GM19372 (cell line): Measurements from ENCODE around the gene RASA3.
A peak's percentile ranks its signal among the peaks of the same experiment; 100 is the strongest.

Experiments
- ATAC-seq: cut with Tn5 transposase; IDR thresholded peaks from one replicate; pipeline ENCODE4 v1.9.1; 2021; ENCODE audit warnings: mild to moderate bottlenecking, low read depth, moderate library complexity; ENCODE audit not compliant: unreplicated experiment

Gene RASA3

GRCh38 chr13:113962975-113963374, 169.4 kb downstream of the RASA3 start:
- ATAC-seq: no peak

GRCh38 chr13:113962386-113962785, 170.0 kb downstream of the RASA3 start:
- ATAC-seq: no peak

- ATAC-seq: no peak
These were observed 172.0 kb downstream of the RASA3 start for GRCh38 chr13:113960276-113960948.

- ATAC-seq: no peak
These were observed 173.2 kb downstream of the RASA3 start for GRCh38 chr13:113959198-113959597.

- no peak for ATAC-seq
These were observed 174.1 kb downstream of the RASA3 start for GRCh38 chr13:113958373-113958772.

- no peak for ATAC-seq
These were observed 175.9 kb downstream of the RASA3 start for GRCh38 chr13:113956571-113956970.

- ATAC-seq: no peak
These were observed 176.7 kb downstream of the RASA3 start for GRCh38 chr13:113955691-113956090.

- no peak for ATAC-seq
These were observed 177.2 kb downstream of the RASA3 start for GRCh38 chr13:113955235-113955634.

- no peak for ATAC-seq
These were observed 178.2 kb downstream of the RASA3 start for GRCh38 chr13:113954046-113954835.

GRCh38 chr13:113953561-113953960, 178.9 kb downstream of the RASA3 start:
- no peak for ATAC-seq

GRCh38 chr13:113952983-113953520, 179.4 kb downstream of the RASA3 start:
- no peak for ATAC-seq

GRCh38 chr13:113952151-113952982, 180.1 kb downstream of the RASA3 start:
- no peak for ATAC-seq

GRCh38 chr13:113951246-113951999, 181.0 kb downstream of the RASA3 start:
- ATAC-seq: peak; percentile 76

GRCh38 chr13:113950451-113951245, 181.8 kb downstream of the RASA3 start:
- ATAC-seq: no peak

GRCh38 chr13:113949546-113949945, 182.9 kb downstream of the RASA3 start:
- no peak for ATAC-seq

GRCh38 chr13:113948034-113948742, 184.2 kb downstream of the RASA3 start:
- ATAC-seq: no peak

- no peak for ATAC-seq
These were observed 185.0 kb downstream of the RASA3 start for GRCh38 chr13:113947311-113948033.
